Urinary bladder (tissue), 4 donors: ENCODE measurements around the gene FSTL4. TPM values are rescaled to one million over a fixed set of nuclear protein-coding genes. Genes with fewer than 3 reads are reported as not detected.

ENCODE experiments used
- DNase-seq: peaks from one replicate; pipeline ENCODE4 v3.0.0-alpha.2; 2015; ENCODE audit errors: extremely low spot score
- H3K27ac ChIP-seq: one replicate; pipeline ENCODE4 v1.5.1; 2013; ENCODE audit warnings: low read depth, mild to moderate bottlenecking, moderate library complexity
- H3K36me3 ChIP-seq: one replicate; pipeline ENCODE4 v1.6.1; 2013; ENCODE audit warnings: mild to moderate bottlenecking, moderate library complexity; ENCODE audit not compliant: insufficient read depth
- H3K4me1 ChIP-seq: one replicate; pipeline ENCODE4 v1.6.1; 2013; ENCODE audit warnings: mild to moderate bottlenecking, moderate library complexity; ENCODE audit not compliant: insufficient read depth
- H3K4me3 ChIP-seq: one replicate; pipeline ENCODE4 v1.5.1; 2013; ENCODE audit warnings: low read depth, low read length
- WGBS: extraction: QIAGEN DNeasy Blood & Tissue Kit; methylation state at CpG from one replicate; pipeline ENCODE4 v1.1.7; 2013; 5-methylcytosine and 5-hydroxymethylcytosine counted together
- polyA plus RNA-seq: library from polyadenylated mRNA; stranded (reverse); fragments of 200-250 nt; gene quantifications from one replicate; pipeline ENCODE4 v1.2.3, GENCODE V29; 2013
- total RNA-seq: library from RNA; depleted of rRNA; stranded (reverse); fragments of >200 nt; gene quantifications from one replicate; pipeline ENCODE4 v1.2.3, GENCODE V29; 2014
- donor health status: healthy with polysubstance abuse.
- donor health status: healthy.

The FSTL4 gene
- total and polyA plus RNA-seq, 2 donors: 4.0 to 7.5 TPM

DNA sequence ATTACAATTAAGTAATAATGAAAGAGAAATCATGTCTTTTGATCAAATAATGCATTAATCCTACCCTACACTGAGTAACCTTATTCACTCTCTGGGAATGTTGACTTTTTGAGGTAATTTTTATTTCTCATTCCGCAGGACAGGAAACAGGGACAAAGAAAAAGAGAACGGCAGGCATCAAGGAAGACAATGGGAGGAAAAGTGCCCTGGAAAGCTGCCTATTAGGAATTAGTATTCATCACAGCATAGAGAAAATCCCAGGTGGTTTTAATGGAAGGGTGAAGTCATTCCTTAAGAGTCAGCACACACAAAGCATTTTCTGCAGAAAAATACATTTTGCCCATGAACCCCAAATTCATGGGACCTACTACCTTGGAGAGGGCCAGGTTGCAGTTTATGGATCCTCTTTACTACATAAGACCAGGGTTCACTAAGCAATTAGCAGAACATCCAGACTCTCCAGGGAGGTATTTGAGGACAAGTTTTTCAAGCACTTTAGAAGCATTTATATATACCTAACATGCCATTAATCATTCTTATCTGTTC is 9.4 kb downstream of the FSTL4 start:
- Histone ChIP-seq H3K4me1 (no peaks in the 10 kb centered on the region), H3K4me3 (no peak overlapping the region), H3K27ac (no peak overlapping the region), H3K36me3 (no peaks in the 10 kb centered on the region)
- 50% methylated on average over 2 of the region's 2 CpGs for WGBS
- no peak for DNase-seq

GRCh38 chr5:133599600-133599999 is 12.7 kb downstream of the FSTL4 start:
- WGBS: 82% methylated on average over 6 of the region's 6 CpGs
- no peak for DNase-seq
- H3K4me1 ChIP-seq: no peaks in the 10 kb centered on the region

GRCh38 chr5:133599044-133599443 is 13.3 kb downstream of the FSTL4 start:
- no peak overlapping the region for H3K27ac ChIP-seq
- DNase-seq: no peak
- no peaks in the 10 kb centered on the region for H3K36me3 ChIP-seq
- WGBS: 92% methylated on average over 8 of the region's 8 CpGs
- H3K4me1 ChIP-seq: no peaks in the 10 kb centered on the region
- no peak overlapping the region for H3K4me3 ChIP-seq

More at GRCh38 chr5:133599600-133599999, 12.7 kb downstream of the FSTL4 start:
- H3K27ac ChIP-seq: no peak overlapping the region
- H3K36me3 ChIP-seq: no peaks in the 10 kb centered on the region
- no peak overlapping the region for H3K4me3 ChIP-seq

DNA sequence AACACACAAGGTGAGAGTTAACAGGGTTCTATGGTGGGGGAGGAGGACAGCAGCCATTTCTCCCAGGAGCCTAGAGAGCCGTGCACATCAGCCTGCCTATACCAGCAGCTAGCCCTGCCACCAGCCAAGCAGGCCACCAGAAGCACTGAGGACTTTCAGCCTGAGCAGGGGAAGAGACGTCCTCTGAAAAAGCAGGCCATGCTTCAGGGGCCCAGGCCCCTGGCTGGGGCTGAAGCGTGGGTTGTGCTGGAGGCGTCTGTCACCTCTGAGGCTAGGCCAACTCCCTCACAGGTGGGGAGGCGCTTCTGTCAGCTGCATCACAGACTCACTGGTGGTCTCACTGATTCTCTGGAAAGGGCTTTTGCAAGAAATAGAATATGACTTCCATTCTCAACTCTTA is 16.3 kb downstream of the FSTL4 start:
- DNase-seq: no peak
- 76% methylated on average over 5 of the region's 5 CpGs for WGBS
- Histone ChIP-seq H3K27ac (no peak overlapping the region), H3K4me1 (no peaks in the 10 kb centered on the region), H3K36me3 (no peaks in the 10 kb centered on the region), H3K4me3 (no peak overlapping the region)

DNA sequence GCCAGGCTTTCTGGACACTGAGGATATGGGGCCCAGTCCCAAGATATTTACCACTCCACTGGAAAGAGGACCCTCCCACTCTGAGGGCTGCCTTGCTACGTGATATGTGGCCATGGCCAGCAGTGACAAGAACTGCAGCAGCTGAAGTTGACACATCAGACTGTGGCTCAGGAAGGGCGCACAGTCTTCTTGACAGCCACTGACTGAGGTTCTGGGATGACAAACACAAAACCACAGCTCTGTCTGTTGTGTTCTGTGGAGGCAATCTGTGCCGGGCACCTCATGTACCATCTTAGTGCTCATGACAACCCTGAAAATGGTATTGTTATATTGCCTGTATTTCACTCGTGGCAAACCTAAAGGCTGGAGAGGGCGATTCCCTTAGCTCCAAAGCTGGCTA is 16.9 kb downstream of the FSTL4 start:
- DNase-seq: no peak
- no peak overlapping the region for H3K4me3 ChIP-seq
- no peaks in the 10 kb centered on the region for H3K4me1 ChIP-seq
- H3K27ac ChIP-seq: no peak overlapping the region
- WGBS: 83% methylated on average over 5 of the region's 5 CpGs
- H3K36me3 ChIP-seq: no peaks in the 10 kb centered on the region

DNA sequence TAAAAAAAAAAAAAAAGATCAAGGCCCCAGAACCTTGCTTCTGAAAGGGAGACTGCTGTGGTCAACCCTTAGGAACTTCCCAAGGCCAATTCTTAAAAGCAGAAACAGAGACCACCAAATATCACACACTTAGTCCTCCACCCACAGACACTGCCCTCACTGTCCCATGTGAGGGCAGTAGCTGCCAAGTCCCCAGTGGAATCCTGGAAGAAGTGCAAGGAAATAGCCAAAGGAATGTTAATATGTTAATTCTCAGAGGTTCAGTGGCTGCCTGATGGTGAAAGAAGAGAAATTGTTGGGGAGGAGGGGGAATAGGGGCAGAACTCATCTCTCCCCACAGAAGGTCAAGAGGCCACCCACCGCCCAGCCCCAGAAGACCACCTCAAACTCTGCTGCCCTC is 23.1 kb downstream of the FSTL4 start:
- 69% methylated on average over 1 of the region's 1 CpG for WGBS
- Histone ChIP-seq H3K4me3 (no peak overlapping the region), H3K4me1 (no peaks in the 10 kb centered on the region), H3K27ac (no peak overlapping the region), H3K36me3 (no peaks in the 10 kb centered on the region)
- DNase-seq: no peak

DNA sequence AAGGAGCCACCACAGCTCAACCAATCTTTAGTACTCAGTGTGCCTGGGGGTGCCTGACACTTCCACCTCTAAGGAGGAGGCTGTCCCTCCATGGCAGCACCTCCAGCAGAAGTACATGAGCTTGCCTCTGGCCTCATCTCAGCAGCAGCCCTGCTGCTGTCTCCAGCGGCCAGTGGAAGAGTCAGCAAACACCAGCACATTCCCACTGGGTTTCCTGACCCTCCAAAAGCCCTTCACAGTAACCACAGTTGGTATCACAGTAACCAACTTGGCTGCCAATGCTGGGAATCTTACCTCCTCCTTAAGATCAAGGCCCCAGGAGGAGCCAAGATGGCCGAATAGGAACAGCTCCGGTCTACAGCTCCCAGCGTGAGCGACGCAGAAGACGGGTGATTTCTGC is 29.4 kb downstream of the FSTL4 start:
- H3K36me3 ChIP-seq: no peaks in the 10 kb centered on the region
- H3K4me3 ChIP-seq: no peak overlapping the region
- 64% methylated on average over 7 of the region's 7 CpGs for WGBS
- DNase-seq: no peak
- H3K27ac ChIP-seq: no peak overlapping the region
- no peaks in the 10 kb centered on the region for H3K4me1 ChIP-seq

GRCh38 chr5:133581918-133582317 is 30.4 kb downstream of the FSTL4 start:
- WGBS: 87% methylated on average over 5 of the region's 5 CpGs
- no peak overlapping the region for H3K4me3 ChIP-seq
- H3K36me3 ChIP-seq: no peaks in the 10 kb centered on the region
- DNase-seq: no peak
- H3K4me1 ChIP-seq: no peaks in the 10 kb centered on the region
- no peak overlapping the region for H3K27ac ChIP-seq

GRCh38 chr5:133581348-133581747 is 31.0 kb downstream of the FSTL4 start:
- no peak for DNase-seq
- H3K4me3 ChIP-seq: no peak overlapping the region
- WGBS: 70% methylated on average over 5 of the region's 5 CpGs
- H3K4me1 ChIP-seq: no peaks in the 10 kb centered on the region
- no peaks in the 10 kb centered on the region for H3K36me3 ChIP-seq
- H3K27ac ChIP-seq: no peak overlapping the region

DNA sequence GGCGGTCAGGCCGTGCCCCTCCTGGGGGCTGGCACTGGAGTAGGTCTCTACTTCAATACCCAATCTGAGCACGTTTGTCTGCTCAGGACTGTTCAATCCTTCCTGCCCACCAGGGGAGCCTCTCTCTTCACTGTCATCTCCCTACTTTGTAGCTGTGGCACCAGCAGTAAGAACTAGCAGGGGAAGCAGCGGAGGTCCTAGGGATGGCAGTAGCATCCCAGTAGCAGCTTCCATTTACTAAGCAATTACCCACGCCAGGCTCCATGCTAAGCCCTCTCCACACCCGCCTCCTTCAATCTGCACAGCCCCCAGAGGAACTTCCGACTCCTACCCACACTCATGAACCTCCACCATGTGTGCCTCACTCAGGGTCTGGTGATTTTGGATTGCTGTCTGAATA is 31.7 kb downstream of the FSTL4 start:
- no peak for DNase-seq
- no peak overlapping the region for H3K27ac ChIP-seq
- WGBS: 72% methylated on average over 7 of the region's 7 CpGs
- no peaks in the 10 kb centered on the region for H3K4me1 ChIP-seq
- H3K36me3 ChIP-seq: no peaks in the 10 kb centered on the region
- no peak overlapping the region for H3K4me3 ChIP-seq

DNA sequence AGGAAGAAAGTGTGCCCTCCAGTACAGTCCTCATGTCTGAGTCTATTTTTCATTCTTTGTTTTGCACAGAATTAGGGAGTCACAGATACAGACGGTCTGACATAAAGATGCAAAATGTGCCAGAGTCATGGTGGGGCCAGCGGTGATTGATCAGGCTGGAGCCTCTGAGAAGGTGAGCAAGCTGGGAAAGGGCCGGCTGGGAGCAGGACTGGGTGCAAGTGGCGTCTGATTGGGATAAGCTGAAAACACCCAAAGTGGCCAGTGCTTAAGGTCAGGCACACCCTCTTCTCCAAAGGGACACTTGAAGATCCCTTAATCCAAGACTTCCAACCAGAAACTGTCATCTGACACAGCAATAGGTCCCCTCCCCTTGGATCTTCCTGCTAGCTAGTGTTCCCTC is 32.6 kb downstream of the FSTL4 start:
- WGBS: 83% methylated on average over 4 of the region's 4 CpGs
- Histone ChIP-seq H3K36me3 (no peaks in the 10 kb centered on the region), H3K27ac (no peak overlapping the region), H3K4me1 (no peaks in the 10 kb centered on the region), H3K4me3 (no peak overlapping the region)
- no peak for DNase-seq

GRCh38 chr5:133569347-133569746 is 43.0 kb downstream of the FSTL4 start:
- no peak for DNase-seq
- Histone ChIP-seq H3K4me1 (no peaks in the 10 kb centered on the region), H3K27ac (no peak overlapping the region), H3K4me3 (no peak overlapping the region), H3K36me3 (no peaks in the 10 kb centered on the region)
- 64% methylated on average over 1 of the region's 1 CpG for WGBS

DNA sequence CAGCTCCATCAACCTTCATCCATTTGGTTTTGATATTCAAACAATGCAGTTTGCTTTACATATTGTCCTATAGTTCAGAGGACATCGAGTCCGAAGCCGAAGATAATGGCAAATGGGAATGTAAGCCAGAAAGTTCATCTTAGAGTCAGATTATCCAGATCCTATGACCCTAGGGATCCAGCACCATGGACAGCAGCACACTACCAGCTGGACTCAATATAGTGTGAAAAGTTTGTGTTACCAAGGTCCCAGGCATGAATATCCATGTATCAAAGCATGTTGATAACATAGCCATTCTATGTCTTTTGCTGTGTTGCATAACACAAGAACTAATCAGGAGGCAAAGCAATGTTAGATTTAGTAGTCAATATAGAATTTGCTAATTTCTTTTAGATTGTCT is 46.3 kb downstream of the FSTL4 start:
- Histone ChIP-seq H3K4me1 (no peaks in the 10 kb centered on the region), H3K27ac (no peak overlapping the region), H3K36me3 (no peaks in the 10 kb centered on the region), H3K4me3 (no peak overlapping the region)
- DNase-seq: no peak
- 60% methylated on average over 3 of the region's 3 CpGs for WGBS

GRCh38 chr5:133564921-133565565 is 47.3 kb downstream of the FSTL4 start:
- Histone ChIP-seq H3K4me3 (no peak overlapping the region), H3K4me1 (no peaks in the 10 kb centered on the region), H3K27ac (no peak overlapping the region), H3K36me3 (no peaks in the 10 kb centered on the region)
- 46% methylated on average over 4 of the region's 4 CpGs for WGBS
- no peak for DNase-seq

GRCh38 chr5:133562554-133562953 is 49.8 kb downstream of the FSTL4 start:
- no peak for DNase-seq
- Histone ChIP-seq H3K4me1 (no peaks in the 10 kb centered on the region), H3K36me3 (no peaks in the 10 kb centered on the region), H3K4me3 (no peak overlapping the region), H3K27ac (no peak overlapping the region)
- WGBS: 60% methylated on average over 10 of the region's 10 CpGs
